ENCODE measurements around the gene KRCC1. TPM values are rescaled to one million over a fixed set of nuclear protein-coding genes. Genes with fewer than 3 reads are reported as not detected.

Gene KRCC1
- total RNA-seq, 1 donor: 43.2 TPM

GRCh38 chr2:88068044-88068443, 12.5 kb upstream of the KRCC1 start:
- no peak for DNase-seq (ENCODE audit: low read depth)
- TF ChIP-seq, protein P1, sequence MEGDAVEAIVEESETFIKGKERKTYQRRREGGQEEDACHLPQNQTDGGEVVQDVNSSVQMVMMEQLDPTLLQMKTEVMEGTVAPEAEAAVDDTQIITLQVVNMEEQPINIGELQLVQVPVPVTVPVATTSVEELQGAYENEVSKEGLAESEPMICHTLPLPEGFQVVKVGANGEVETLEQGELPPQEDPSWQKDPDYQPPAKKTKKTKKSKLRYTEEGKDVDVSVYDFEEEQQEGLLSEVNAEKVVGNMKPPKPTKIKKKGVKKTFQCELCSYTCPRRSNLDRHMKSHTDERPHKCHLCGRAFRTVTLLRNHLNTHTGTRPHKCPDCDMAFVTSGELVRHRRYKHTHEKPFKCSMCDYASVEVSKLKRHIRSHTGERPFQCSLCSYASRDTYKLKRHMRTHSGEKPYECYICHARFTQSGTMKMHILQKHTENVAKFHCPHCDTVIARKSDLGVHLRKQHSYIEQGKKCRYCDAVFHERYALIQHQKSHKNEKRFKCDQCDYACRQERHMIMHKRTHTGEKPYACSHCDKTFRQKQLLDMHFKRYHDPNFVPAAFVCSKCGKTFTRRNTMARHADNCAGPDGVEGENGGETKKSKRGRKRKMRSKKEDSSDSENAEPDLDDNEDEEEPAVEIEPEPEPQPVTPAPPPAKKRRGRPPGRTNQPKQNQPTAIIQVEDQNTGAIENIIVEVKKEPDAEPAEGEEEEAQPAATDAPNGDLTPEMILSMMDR (IDR thresholded peaks at IDR 0.05; ENCODE audit: insufficient read depth, low read length): no peak
- H3K4me3 ChIP-seq (ENCODE audit: low read depth, low read length): no peak overlapping the region

GRCh38 chr2:88067598-88067997, 12.0 kb upstream of the KRCC1 start, which contains the start of gene SMYD1:
Gene SMYD1 (plus strand): TSS chr2:88067825. CDS start chr2:88067865, 40 bp downstream.
- no peak within 1 kb of the TSS for H3K4me3 ChIP-seq (ENCODE audit: low read depth, low read length)
- TF ChIP-seq, protein P1 (IDR thresholded peaks at IDR 0.05; ENCODE audit: insufficient read depth, low read length): no peak
- DNase-seq (ENCODE audit: low read depth): no peak

DNA sequence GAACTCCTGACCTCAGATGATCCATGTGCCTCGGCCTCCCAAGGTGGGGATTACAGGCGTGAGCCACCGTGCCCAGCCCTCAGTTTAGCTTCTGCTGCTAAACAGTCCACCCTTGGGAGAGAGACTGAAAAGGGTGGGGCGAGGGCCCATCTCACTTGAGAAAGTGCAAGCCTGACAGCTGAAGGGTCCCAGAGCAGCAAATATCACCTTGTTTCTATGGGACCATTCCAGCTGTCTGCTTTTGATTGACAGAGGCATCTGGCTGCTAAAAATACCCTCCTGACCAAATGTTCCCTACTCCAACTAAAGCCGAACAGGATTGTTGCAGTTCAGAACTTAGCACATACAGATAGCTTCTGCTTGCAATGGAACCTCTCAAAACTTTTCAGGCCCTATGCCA, 11.6 kb upstream of the KRCC1 start:
- H3K4me3 ChIP-seq (ENCODE audit: low read depth, low read length): no peak overlapping the region
- TF ChIP-seq, protein P1 (IDR thresholded peaks at IDR 0.05; ENCODE audit: insufficient read depth, low read length): no peak
- DNase-seq (ENCODE audit: low read depth): no peak

DNA sequence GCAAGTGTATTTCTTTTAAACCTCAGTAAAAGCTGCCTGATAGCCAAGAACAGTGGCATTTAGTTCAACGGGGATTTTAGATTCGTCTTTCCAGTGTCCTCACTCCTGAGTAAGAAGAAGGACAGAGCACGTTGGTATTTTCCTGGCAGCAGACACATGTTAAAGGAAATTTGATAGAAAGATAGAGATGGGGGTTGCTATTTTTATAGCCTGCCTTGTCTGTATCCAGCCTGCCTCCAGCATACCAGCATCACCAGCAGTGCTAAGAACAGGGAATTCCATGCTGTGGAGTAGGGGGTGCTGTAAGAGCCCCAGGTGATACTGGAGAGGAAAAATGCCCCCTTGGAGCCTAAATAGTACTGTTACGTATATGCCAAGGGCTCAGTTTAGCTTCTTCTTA, 11.0 kb upstream of the KRCC1 start:
- DNase-seq (ENCODE audit: low read depth): no peak
- H3K4me3 ChIP-seq (ENCODE audit: low read depth, low read length): no peak overlapping the region
- TF ChIP-seq, protein P1 (IDR thresholded peaks at IDR 0.05; ENCODE audit: insufficient read depth, low read length): no peak

DNA sequence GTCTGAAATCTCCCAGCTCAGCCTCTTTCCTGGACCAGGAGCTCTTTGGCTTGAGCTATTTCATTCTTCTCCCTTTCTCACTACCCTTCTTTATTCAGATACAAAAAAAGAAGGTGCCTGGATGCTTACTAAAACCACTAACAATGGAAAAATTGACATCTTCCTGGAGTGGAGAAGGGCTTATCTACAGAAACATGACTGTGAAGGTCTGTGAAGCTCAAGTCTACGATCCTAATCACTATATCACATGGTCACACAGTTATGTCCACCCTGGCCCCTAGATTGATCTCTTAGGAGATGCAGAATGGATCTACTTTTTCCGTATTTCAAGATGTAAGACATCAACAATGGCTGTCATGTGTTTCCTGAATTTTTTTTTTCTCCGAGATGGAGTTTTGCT, 5.7 kb upstream of the KRCC1 start:
- TF ChIP-seq, protein P1 (IDR thresholded peaks at IDR 0.05; ENCODE audit: insufficient read depth, low read length): no peak
- no peak for DNase-seq (ENCODE audit: low read depth)

DNA sequence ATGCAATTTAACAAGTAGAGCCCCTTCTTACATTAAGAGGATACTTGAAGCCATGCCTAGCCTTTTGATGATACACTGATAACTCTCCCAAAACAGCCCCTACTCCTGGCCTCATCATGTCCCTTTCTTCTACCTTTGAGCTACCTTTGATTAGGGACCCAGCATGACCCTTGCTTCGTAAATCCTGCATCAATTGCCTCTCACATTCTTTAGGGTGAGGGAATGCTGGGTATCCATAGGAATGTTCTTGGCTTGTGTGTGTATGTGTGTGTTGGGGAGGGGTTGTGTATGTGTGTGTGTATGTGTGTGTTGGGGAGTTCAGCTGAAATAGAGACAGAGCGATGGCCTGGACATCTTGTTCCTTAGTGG, 5.3 kb upstream of the KRCC1 start:
- DNase-seq (ENCODE audit: low read depth): no peak
- TF ChIP-seq, protein P1 (IDR thresholded peaks at IDR 0.05; ENCODE audit: insufficient read depth, low read length): no peak
- H3K4me3 ChIP-seq (ENCODE audit: low read depth, low read length): no peak overlapping the region

More for the DNA sequence above, 5.7 kb upstream of the KRCC1 start:
- no peak overlapping the region for H3K4me3 ChIP-seq (ENCODE audit: low read depth, low read length)
